HG03457 (cell line): ENCODE measurements around the gene LDHD.

ENCODE experiments used
- ATAC-seq: cut with Tn5 transposase; IDR thresholded peaks from one replicate; pipeline ENCODE4 v1.9.1; 2021; ENCODE audit warnings: moderate number of reproducible peaks; ENCODE audit not compliant: unreplicated experiment

Gene LDHD

GRCh38 chr16:75064403-75065148 is 52.0 kb downstream of the LDHD start:
- ATAC-seq: no peak

DNA sequence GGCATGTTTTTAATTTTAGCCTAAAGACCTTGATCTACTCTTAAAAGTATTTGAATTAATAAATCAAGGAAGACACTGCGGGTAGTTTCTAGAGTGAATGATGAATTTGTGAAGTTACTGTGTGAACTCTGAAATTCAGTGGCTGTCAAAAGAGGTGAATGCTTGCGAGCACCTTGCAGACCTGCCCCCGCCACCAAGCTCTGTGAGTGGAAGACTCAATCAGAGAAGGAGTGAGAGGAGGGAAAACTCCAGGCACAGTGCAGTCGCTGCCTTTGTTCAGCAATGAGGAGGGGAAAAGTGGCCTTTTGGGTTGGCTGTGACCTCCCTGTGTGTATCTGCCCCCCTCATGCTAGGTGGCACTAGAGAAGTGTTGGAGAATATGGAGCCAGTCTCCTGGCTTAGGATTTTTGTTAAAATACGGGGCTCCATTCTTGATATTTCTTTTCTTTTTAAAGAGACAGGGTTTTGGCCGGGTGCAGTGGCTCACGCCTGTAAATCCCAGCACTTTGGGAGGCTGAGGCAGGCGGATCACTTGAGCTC is 53.0 kb downstream of the LDHD start:
- ATAC-seq: no peak

DNA sequence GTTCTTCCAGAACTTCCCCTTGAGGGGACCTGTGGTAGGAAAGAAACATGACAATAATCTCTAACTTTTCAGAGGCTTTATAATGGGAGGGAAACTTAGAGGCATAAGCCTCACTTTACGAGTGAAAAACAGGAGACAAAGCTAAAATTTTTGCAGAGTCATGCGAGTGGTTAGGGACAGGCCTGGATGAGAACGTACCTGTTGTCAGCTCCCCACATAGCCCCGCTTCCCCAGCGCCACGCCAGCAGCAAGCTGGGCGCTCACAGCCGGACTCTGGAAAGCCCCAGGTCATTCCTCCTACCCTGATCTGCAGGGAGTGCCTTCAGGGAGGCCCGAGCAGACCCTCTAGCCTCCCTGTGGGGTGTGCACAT is 53.6 kb downstream of the LDHD start:
- no peak for ATAC-seq

GRCh38 chr16:75062135-75062975 is 54.2 kb downstream of the LDHD start:
- no peak for ATAC-seq
